ENCODE measurements around the gene ATXN1. TPM values are rescaled to one million over a fixed set of nuclear protein-coding genes. Genes with fewer than 3 reads are reported as not detected.

ATXN1 gene
- total and polyA plus RNA-seq, 2 of the 13 experiments (the other 11 are each of a cell fraction or from before 2014, with no cell fraction given), result 20.7 to 39.5 TPM

DNA sequence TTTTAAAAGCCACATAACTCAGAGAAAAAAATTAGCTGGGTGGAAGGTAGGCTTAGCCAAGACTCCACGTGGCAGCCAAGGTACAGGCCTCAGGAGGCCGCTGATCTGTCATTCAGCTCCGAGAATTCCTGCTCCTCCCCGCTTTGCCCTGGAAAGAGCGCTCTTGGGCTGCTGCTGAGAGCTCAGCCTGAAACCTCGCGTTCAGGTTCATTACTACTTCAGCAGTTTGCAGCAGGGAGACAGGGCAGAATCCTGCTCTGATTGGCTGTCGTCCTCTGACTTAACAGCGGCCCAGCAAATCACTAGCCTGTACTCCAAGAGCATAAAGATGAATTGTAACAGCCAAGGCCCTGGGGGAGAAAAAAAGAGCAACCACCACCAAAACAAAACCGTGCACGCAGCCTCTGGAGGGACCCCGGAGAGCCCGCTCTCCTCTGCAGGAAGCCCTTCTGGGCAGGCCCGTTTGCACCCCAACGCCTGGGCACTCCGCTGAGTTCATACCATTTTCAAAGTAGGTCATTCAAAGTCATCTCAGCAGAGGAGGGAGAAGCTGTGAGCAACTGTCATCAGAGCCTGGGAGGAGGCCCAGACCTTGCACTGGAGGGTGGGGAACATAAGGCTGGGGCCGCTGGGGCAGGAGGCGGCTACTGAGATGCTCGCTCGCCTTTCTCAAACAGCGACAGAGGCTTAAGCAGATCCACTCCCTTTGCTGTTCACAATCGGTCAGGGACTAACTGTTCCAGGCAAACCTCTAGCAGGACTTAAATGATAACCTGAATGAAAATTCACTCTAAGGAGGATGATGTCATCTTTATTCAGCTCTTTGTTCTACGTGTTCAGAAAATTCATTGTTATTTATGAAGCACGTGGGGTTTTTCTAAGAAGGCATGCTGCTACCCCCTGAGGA lies 42.3 kb upstream of the ATXN1 start (continued):
- TF ChIP-seq ZNF331 (CRISPR knock-in tag; IDR thresholded peaks at IDR 0.05) (no peak), DMAP1 (CRISPR knock-in tag; IDR thresholded peaks at IDR 0.05) (peak; percentile 49; the same call in 1 of the 2 replicates), FOXC1 (CRISPR knock-in tag; IDR thresholded peaks at IDR 0.05; ENCODE audit: borderline replicate concordance) (no peak), HOXA7 (CRISPR knock-in tag; IDR thresholded peaks at IDR 0.05) (no peak), ZNF570 (CRISPR knock-in tag; IDR thresholded peaks at IDR 0.05; ENCODE audit: borderline replicate concordance) (no peak), FOXA1 (IDR thresholded peaks at IDR 0.05) (no peak), FOXA1 (CRISPR knock-in tag; IDR thresholded peaks at IDR 0.05) (no peak), POLR2A (IDR thresholded peaks at IDR 0.05; ENCODE audit: insufficient read depth in 1 of 2, low read depth in 2 of 2, low read length in 2 of 2) (no peak), ZNF253 (CRISPR knock-in tag; IDR thresholded peaks at IDR 0.05; ENCODE audit: borderline replicate concordance) (no peak), NFKB2 (CRISPR knock-in tag; IDR thresholded peaks at IDR 0.05; ENCODE audit: borderline replicate concordance) (no peak), XRCC5 (optimal IDR thresholded peaks at IDR 0.05; ENCODE audit: low read length) (peak; percentile 37), ZNF614 (CRISPR knock-in tag; IDR thresholded peaks at IDR 0.05; ENCODE audit: borderline replicate concordance) (0 out of 2 replicates have a peak, but pooled peaks have one; percentile 34), ZNF724P (CRISPR knock-in tag; IDR thresholded peaks at IDR 0.05; ENCODE audit: borderline replicate concordance) (no peak), ZNF773 (CRISPR knock-in tag; IDR thresholded peaks at IDR 0.05; ENCODE audit: borderline replicate concordance) (no peak), ZNF772 (CRISPR knock-in tag; IDR thresholded peaks at IDR 0.05) (no peak), SMC3 (IDR thresholded peaks at IDR 0.05; ENCODE audit: low read length) (peak; percentile 19; the same call in 1 of the 2 replicates), ZNF563 (CRISPR knock-in tag; IDR thresholded peaks at IDR 0.05) (no peak), SRY (CRISPR knock-in tag; IDR thresholded peaks at IDR 0.05) (no peak), NR2C2 (CRISPR knock-in tag; IDR thresholded peaks at IDR 0.05; ENCODE audit: borderline replicate concordance) (no peak), ZNF234 (CRISPR knock-in tag; conservative IDR thresholded peaks at IDR 0.05) (no peak), ESRRA (CRISPR knock-in tag; IDR thresholded peaks at IDR 0.05; ENCODE audit: low read depth) (no peak), SPEN (CRISPR knock-in tag; IDR thresholded peaks at IDR 0.05; ENCODE audit: low read depth) (no peak), NFYC (CRISPR knock-in tag; IDR thresholded peaks at IDR 0.05) (peak; percentile 65), MXI1 (IDR thresholded peaks at IDR 0.05; ENCODE audit: borderline replicate concordance, low read depth, low read length) (peak; percentile 21; the same call in 1 of the 3 replicates), SKI (IDR thresholded peaks at IDR 0.05; ENCODE audit: partially characterized antibody) (no peak), TEAD3 (CRISPR knock-in tag; optimal IDR thresholded peaks at IDR 0.05; ENCODE audit: borderline replicate concordance) (peak; percentile 46)
- TF ChIP-seq, protein P1, sequence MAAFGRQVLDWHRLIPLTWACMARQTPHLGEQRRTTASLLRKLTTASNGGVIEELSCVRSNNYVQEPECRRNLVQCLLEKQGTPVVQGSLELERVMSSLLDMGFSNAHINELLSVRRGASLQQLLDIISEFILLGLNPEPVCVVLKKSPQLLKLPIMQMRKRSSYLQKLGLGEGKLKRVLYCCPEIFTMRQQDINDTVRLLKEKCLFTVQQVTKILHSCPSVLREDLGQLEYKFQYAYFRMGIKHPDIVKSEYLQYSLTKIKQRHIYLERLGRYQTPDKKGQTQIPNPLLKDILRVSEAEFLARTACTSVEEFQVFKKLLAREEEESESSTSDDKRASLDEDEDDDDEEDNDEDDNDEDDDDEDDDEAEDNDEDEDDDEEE (CRISPR knock-in tag; IDR thresholded peaks at IDR 0.05), result no peak
- TF ChIP-seq, protein P2, sequence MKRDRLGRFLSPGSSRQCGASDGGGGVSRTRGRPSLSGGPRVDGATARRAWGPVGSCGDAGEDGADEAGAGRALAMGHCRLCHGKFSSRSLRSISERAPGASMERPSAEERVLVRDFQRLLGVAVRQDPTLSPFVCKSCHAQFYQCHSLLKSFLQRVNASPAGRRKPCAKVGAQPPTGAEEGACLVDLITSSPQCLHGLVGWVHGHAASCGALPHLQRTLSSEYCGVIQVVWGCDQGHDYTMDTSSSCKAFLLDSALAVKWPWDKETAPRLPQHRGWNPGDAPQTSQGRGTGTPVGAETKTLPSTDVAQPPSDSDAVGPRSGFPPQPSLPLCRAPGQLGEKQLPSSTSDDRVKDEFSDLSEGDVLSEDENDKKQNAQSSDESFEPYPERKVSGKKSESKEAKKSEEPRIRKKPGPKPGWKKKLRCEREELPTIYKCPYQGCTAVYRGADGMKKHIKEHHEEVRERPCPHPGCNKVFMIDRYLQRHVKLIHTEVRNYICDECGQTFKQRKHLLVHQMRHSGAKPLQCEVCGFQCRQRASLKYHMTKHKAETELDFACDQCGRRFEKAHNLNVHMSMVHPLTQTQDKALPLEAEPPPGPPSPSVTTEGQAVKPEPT (CRISPR knock-in tag; IDR thresholded peaks at IDR 0.05; ENCODE audit: low read depth), result no peak
- TF ChIP-seq, protein P3, sequence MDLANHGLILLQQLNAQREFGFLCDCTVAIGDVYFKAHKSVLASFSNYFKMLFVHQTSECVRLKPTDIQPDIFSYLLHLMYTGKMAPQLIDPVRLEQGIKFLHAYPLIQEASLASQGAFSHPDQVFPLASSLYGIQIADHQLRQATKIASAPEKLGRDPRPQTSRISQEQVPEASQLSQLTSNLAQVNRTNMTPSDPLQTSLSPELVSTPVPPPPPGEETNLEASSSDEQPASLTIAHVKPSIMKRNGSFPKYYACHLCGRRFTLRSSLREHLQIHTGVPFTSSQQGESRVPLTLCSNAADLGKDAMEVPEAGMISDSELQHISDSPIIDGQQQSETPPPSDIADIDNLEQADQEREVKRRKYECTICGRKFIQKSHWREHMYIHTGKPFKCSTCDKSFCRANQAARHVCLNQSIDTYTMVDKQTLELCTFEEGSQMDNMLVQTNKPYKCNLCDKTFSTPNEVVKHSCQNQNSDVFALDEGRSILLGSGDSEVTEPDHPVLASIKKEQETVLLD (CRISPR knock-in tag; IDR thresholded peaks at IDR 0.05; ENCODE audit: low read depth), result no peak
